ENCODE measurements around the gene CD6.

Gene CD6

GRCh38 chr11:60996381-60997138, 25.1 kb downstream of the CD6 start:
- intact Hi-C loops (cut with DNase I) = no loop called here
- DNase-seq = no peak

- no peak for DNase-seq
Measured at GRCh38 chr11:61000426-61000825, 28.9 kb downstream of the CD6 start.

GRCh38 chr11:61001931-61002330, 30.5 kb downstream of the CD6 start:
- DNase-seq = no peak
- intact Hi-C loops (cut with DNase I) = loop anchor here (10.0 kb wide), 1 partner anchor 57 kb away; no protein-coding TSS in a partner anchor

More at GRCh38 chr11:61000426-61000825, 28.9 kb downstream of the CD6 start:
- intact Hi-C loops (cut with DNase I) = loop anchor here (10.0 kb wide), 1 partner anchor 56 kb away; no protein-coding TSS in a partner anchor

GRCh38 chr11:61002598-61002997, 31.1 kb downstream of the CD6 start:
- no peak for DNase-seq
- intact Hi-C loops (cut with DNase I) = loop anchor here (10.0 kb wide), 1 partner anchor 58 kb away; no protein-coding TSS in a partner anchor

GRCh38 chr11:61004180-61004611, 32.7 kb downstream of the CD6 start:
- DNase-seq = peak in 1 of 42 donors; percentile 30
- intact Hi-C loops (cut with DNase I) = loop anchor here (10.0 kb wide), 1 partner anchor 59 kb away; no protein-coding TSS in a partner anchor

GRCh38 chr11:61004761-61005181, 33.3 kb downstream of the CD6 start:
- no peak for DNase-seq

GRCh38 chr11:61007383-61007955, 36.0 kb downstream of the CD6 start:
- intact Hi-C loops (cut with DNase I) = loop anchor here (10.0 kb wide), 1 partner anchor 63 kb away; no protein-coding TSS in a partner anchor
- DNase-seq = peak in 3 of 42 donors; percentile 12 to 32 (median 12)

More at GRCh38 chr11:61004761-61005181, 33.3 kb downstream of the CD6 start:
- intact Hi-C loops (cut with DNase I) = loop anchor here (10.0 kb wide), 1 partner anchor 60 kb away; no protein-coding TSS in a partner anchor

- DNase-seq = no peak
- intact Hi-C loops (cut with DNase I) = loop anchor here (10.0 kb wide), 1 partner anchor 63 kb away; no protein-coding TSS in a partner anchor
Measured at GRCh38 chr11:61007956-61008896, 36.7 kb downstream of the CD6 start.

GRCh38 chr11:61008971-61009370, 37.5 kb downstream of the CD6 start:
- intact Hi-C loops (cut with DNase I) = loop anchor here (10.0 kb wide), 1 partner anchor 64 kb away; no protein-coding TSS in a partner anchor
- DNase-seq = no peak

- DNase-seq = no peak
- intact Hi-C loops (cut with DNase I) = loop anchor here (10.0 kb wide), 1 partner anchor 65 kb away; no protein-coding TSS in a partner anchor
Measured at GRCh38 chr11:61009392-61010275, 38.2 kb downstream of the CD6 start.

GRCh38 chr11:61010466-61011228, 39.2 kb downstream of the CD6 start:
- intact Hi-C loops (cut with DNase I) = no loop called here
- DNase-seq = no peak

- intact Hi-C loops (cut with DNase I) = no loop called here
Measured at GRCh38 chr11:61011229-61011870, 39.9 kb downstream of the CD6 start.

GRCh38 chr11:61011950-61012736, 40.7 kb downstream of the CD6 start:
- peak in 7 of 42 donors; percentile 20 to 56 (median 34) for DNase-seq
- intact Hi-C loops (cut with DNase I) = no loop called here

More at GRCh38 chr11:61011229-61011870, 39.9 kb downstream of the CD6 start:
- no peak for DNase-seq

- DNase-seq = no peak
- intact Hi-C loops (cut with DNase I) = no loop called here
Measured at GRCh38 chr11:61012737-61013215, 41.3 kb downstream of the CD6 start.

GRCh38 chr11:61018059-61018458, 46.6 kb downstream of the CD6 start:
- intact Hi-C loops (cut with DNase I) = no loop called here

More at GRCh38 chr11:61018059-61018458, 46.6 kb downstream of the CD6 start:
- no peak for DNase-seq
